HG03565 (cell line): Measurements from ENCODE around the gene MAPK7.
"Not testable (repeated sequence)": the region's sequence is repeated elsewhere in the genome, so short reads cannot be mapped to it uniquely, and the experiment has no call there.

ENCODE experiments used
- ATAC-seq: cut with Tn5 transposase; IDR thresholded peaks from one replicate; pipeline ENCODE4 v1.9.1; 2021; ENCODE audit warnings: mild to moderate bottlenecking, moderate library complexity; ENCODE audit not compliant: unreplicated experiment

The MAPK7 gene

DNA sequence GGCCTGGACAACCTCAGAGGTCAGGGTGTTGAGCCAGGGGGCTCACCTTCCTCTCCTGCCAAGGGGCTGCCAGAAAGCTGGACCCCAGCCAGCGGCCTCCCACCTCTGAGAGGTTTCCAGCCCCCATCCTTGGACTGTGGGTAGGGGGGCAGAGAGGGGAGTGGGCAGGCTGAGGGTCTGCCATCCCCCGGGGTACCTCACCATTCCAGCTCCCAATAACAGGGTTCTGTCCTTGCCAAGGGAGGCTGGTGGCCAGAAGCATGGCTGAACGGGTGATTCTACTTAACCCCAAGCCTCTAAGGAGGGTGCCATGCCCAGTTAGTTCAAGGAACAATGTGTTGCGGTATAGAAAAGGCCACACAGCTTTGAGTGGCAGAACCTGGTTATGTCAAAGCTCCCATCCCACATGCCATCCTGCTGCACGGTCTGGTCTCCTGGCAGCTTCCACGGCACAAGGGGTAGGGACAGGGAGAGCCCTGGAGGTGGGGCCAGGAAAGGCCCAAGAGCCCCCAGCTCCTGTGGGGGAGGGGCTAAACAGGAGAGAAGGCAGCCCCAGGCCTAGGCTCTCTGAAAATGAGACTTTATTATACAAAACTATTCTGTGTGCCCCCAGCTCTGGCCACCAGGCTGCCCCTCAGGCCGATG is 35.6 kb upstream of the MAPK7 start:
- ATAC-seq = no peak

DNA sequence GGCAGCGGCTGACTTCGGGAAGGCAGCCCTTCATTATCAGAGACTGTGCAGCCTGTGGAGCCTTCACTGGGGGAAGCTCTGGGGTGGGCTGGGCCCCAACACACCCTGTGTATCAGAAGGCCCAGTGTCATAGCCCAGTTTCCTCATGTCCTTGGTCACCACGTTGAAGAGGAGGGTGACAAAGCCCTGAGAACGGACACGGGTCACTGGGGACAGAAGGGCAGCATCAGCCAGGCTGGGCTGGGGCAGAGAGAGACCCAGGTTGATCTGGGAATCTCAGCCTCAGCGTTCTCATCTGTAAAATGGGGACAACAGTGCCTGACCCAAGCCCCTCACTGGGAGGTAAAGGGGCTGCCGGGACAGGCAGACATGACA is 35.1 kb upstream of the MAPK7 start:
- no peak for ATAC-seq

DNA sequence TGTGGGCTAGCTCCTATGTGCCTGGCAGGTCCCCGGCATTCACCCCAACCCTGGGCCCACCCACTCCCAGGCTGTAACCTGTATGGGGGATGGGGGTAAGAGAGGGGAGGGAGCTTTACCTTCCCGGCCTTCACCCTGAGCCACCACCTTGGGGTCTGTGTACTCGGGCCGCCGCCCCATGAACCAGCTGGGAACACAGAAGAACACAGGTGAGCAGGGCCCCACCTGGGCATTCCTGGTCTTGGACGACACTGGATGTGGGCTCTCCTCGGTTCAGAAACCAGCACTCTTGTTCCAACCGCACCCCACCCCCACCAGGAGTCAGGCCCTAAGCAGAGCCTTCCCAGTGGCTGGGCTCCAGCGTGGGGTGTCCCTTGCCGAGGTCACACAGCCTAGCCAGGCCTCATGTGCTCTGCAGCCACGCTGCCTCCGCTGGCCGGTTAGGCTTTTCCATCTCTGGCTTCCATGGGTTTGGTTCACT is 34.6 kb upstream of the MAPK7 start:
- no peak for ATAC-seq

DNA sequence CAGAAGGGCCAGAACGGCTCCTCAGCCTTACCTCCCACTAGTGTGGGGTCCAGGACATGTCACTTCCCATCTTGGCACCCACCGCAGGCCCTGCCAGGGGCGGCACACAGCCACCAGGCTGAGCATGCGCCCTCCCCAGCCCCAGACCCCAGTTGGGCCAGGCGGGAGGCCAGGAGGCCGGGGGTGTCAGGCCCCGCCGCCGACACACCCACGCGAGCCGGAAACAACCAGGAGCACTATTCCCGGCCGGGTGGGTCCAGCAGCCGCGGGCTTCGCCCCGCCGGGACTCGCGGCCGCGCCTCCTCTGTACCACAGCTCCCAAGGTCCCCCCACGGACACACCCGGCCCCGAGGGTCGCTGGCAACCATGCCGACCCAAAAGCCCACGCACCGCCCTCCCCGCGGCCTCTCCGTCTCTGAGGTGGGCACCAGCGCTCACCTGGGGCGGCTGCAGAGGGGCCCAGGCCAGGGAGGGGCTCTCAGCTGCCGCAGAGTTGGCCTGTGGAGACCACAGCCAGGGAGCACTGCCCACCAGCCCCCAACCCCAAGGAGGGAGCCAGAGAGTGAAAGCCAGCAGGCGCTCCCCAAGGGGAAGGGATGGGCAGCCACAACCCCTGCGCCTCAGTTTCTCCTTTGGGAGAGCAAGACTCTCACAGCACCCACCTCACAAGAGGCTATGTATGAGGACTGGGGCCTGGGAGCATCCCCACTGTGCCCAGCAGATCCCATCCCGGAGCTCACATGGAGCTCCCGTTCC is 33.8 kb upstream of the MAPK7 start:
- no peak for ATAC-seq

DNA sequence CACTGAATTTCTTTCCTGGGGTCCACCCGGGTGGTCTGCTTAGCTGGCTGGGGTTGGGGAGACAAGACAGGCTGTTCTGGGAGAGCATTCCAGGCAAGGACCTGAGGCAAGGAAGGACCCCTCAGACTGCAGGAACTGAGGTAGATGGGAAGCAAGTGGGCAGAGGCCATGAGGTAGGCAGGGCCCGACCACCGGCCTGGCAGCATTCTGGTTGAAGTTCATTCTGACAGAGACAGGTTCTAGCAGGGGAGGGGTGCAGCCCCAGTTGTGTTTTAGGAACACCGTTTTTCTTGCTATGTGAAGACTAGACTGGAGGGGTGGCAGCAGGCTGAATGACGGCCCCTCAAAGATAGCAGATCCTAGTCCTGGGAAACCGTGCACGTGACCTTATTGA is 33.2 kb upstream of the MAPK7 start:
- no peak for ATAC-seq

DNA sequence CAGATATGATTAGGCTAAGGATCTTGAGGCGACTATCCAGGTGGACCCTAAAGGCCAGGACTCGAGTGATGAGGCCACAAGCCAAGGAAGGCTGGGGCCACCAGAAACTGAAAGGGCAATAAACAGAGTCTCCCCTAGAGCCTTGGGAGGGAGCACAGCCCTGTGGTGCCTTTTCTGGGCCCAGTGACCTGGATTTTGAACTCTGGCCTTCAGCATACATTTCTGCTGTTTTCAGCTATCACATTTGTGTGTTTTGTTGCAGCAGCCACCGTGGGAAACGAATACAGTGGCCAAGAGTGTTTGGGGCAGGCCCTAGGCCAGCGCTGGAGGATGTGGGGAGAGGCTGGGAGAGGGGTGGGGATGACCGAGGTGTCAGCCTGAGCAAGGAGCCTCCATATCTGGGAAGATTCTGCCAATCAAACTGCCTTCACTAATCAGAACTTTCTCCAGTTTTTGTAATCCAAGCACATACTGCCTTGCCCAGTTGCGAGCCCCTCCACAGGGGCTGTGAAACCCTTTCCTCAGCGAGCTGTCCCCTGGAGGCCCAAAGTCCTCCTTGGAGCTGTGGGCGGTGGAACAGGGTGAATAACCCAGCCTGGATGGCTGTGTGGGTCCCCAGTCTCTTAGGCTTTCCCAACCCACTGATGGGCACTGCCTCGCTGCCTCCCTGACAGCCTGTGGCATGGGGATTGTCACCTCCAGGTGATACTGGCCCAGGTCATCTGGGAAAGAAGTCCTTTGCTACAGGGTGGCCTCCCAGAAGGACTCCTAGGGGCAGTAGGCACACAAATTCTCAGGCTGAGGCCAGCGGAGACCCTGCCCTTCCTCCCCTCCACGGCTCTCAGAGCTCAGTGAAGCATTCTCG is 32.6 kb upstream of the MAPK7 start:
- ATAC-seq = no peak

DNA sequence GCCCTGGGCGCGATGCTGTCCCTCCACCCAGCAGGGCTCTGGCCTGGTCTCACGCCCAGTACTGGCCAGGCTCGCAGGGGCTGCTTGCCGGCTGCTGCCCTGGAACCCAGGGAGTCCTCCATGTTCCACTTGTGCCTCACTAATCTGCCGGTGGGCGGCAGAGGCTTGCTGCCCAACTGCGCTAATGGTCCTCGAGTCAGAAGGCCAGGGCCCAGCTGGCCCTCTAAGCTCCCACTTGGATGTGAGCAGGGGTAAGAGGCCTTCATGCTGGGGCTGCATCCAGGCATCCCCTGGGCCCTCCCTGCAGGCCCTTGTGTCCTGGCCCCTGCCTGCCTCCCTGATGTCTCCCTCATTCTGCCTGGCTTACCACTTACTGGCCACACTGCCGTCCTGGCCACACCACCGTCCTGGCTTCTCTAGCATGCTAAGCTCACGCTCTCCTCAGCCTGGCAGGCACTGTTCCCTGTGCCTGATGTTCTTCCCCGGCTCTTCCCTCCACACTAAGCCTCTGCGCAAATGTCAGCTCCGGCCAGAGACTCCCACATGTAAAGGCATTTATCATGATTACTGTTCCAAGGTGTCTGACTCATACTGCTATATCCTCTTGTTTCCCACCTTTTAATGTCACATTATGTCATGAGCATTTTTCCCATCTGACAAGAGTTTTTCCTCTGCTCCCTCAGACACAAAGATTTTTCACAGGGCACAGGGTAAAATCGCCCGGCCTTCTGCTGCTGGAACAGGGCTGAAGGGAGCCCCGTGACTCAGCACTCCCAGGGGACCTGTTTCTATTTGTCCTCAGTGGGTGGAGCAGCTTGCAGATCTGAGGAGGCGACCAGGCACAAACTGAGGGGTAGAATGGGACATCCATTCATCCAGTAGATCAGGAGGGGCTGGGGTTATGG is 31.7 kb upstream of the MAPK7 start:
- no peak for ATAC-seq

DNA sequence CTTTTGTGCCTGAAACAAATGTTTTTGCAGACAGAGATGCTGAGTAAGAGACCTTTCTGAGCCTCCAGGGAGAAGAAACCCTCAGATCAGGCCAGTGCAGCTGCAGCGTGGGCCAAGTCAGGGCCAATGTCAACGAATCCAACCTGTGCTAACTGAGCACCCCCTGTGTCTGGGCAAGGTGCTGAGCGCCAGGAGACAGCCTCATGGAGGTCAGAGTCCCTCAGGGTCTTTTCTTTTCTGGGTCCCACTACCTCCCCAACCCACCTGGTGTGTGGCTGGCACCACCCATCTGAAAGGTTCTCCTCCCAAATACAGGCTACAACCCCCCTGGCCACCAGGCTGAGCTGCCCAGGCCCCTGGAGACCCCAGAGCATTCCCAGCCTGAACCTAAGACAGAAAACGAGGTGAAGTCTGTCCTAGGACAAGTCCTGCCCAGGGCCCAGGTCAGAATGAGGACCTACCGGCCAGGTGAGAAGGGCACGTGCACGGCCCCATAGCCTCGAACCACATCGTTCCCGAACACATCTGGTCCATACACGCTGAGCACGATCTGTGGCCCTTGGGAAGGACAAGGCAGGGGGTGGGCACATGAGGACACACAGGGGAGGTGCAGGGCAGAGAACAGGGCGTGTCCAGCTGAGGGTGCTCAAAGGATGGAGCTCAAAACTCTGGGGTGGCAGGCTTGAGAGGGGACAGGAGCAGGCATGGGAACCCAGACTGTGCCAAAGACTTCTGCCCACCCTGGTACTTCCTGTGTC is 30.8 kb upstream of the MAPK7 start:
- no peak for ATAC-seq

DNA sequence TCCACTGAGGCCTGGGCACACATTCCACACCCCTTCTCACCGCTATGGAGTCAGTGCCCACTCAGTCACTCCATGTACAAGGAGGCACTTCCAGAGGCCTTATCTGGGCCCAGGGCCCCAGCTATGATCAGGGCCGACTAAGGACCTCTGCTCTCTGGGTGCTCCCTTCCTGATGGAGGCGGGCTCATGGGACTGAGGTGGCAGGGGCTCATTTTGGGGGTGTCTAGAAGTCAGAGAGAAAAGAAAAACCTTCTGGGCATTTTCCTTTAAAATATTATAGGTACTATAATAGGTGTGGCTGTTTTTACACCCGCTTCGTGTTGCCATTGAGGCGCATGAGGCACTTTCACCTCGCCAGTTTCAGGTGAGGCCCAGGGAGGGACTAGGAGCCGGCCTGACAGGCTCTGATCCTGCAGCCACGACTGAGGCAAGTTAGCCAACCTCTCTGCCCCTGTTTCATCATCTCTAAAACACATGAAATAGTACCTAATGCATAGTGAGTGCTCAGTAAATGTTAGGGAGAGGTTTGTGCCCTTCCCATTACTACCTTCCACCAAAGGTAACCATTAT is 30.1 kb upstream of the MAPK7 start:
- ATAC-seq = no peak

DNA sequence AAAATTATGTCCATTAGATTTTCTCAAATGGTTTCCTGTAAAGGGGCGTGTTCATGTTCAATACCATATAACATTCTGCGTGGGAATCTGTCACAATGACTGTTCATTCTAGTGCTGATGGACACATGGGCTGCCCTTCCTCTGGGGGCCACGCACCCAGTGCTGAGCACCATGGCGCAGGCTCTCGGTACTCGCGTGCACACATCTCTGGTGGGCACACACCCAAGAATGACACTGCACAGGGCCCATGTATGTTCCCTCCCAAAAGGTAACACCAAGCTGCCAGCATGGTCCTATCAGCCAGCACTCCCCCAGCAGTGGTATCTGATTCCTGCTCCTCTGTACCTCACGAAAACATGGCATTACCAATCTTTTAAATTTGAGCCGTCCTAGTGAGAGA is 29.5 kb upstream of the MAPK7 start:
- ATAC-seq = no peak

DNA sequence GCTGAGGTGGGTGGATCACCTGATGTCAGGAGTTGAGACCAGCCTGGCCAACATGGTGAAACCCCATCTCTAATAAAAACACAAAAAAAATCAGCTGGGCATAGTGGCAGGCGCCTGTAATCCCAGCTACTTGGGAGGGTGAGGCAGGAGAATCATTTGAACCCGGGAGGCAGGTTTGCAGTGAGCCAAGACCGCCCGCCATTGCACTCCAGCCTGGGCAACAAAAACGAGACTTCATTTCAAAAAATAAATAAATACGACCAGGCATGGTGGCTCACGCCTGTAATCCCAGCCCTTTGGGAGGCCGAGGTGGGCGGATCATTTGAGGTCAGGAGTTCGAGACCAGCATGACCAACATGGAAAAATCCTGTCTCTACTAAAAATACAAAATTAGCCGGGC is 24.9 kb upstream of the MAPK7 start:
- ATAC-seq = not testable (repeated sequence)

DNA sequence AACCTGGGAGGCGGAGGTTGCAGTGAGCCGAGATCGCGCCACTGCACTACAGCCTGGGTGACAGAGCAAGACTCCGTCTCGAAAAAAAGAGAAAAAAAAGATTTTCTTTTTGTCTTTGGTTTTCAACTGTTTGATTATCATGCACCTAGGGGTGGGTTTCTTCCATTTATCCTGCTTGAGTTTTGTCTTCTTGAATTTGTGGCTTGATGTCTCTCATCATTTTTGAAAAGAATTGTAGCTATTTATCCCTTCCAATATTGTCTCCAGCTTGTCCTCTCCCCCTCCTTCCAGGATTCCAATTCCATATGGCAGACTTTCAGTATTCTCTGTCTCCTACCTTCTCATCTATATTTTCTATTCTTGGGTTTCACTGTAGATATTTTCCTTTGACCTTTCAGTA is 23.6 kb upstream of the MAPK7 start:
- no peak for ATAC-seq

DNA sequence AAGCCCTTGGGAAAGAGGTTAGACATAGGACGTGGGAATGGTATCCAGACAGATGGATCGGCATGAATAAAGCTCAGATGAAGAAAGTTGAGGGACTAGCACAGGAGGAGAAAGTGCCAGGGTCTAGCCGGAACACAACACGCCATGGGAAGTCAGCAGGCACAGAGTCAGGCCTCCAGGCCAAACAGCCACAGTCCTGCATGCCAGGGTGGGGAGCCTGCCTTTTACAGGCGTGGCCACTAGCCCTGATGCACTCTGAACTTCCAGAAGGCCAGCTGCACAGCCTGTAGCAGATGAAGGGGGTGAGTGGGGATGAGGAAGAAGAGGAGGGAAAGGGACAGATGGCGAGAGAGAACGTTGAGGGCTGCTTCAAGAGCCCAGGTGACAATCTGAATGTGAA is 20.9 kb upstream of the MAPK7 start:
- ATAC-seq = no peak

DNA sequence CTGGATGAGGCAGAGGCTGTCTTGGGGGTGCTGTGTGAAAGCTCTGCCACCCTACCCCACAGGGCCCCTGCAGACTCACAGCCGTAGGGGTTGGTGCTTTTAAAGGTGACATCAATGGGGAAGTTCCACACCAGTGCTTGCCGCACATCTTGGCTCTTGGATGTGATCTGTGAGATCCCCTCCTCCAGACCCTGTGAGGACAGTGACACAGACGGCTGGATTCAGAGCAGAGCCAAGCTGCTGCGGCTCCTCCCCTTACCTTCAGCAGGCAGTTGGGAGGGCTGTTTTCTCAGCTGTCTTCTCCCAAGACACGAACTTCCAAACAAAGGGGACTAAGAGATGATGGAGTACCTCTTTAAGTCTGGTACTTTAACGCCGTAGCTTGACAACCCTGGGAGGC is 20.5 kb upstream of the MAPK7 start:
- ATAC-seq = no peak

DNA sequence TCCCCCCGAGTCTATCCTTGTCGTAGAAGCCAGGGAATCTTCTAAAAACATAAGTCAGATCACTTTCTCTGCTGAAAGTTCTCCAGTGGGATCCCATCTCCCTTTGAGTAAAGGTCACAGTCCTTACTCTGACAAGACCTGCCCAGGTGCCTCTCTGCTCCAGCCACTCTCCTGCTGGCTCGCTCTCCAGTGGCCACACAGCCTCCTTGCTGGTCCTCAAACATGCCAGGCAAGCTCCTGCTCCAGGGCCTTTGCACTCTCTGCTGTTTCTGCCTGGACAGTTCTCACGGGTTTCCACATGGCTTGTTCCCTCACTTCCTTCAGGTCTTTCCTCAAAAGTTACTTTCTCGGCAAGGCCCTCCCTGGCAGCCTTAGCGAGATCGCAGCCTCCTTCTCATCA is 19.1 kb upstream of the MAPK7 start:
- no peak for ATAC-seq

DNA sequence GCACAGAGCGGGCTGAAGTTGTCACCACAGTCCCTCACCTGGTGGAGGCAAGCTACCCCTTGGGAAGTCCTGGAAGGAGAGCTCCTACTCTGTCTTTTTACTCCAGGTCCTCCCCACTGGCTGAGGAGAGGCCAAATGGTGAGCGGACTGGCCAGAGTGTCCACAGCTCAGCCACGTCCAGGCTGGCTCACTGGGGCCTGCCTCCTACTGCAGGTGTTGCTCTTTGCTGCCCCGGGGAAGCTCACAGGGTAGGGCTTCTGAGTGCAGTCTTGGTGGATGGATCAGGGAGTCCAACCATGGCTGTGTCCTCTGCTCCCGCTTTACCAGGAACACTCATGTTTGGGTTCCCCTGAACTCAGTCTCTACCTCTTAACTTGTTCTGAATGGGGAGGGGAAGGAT is 18.4 kb upstream of the MAPK7 start:
- ATAC-seq = no peak

DNA sequence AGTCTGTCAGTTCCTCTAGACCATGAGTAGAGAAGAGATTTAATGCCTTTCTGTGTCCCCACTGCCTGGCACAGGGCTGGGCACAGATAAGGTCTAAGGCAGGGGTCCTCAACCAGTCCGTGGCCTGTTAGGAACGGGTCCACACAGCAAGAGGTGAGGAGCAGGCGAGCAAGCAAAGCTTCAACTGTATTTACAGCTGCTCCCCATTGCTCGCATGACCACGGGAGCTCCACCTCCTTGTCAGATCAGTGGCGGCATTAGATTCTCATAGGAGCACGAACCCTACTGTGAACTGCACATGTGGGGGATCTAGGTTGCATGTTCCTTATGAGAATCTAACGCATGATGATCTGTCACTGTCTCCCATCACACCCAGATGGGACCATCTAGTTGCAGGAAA is 17.5 kb upstream of the MAPK7 start:
- no peak for ATAC-seq

DNA sequence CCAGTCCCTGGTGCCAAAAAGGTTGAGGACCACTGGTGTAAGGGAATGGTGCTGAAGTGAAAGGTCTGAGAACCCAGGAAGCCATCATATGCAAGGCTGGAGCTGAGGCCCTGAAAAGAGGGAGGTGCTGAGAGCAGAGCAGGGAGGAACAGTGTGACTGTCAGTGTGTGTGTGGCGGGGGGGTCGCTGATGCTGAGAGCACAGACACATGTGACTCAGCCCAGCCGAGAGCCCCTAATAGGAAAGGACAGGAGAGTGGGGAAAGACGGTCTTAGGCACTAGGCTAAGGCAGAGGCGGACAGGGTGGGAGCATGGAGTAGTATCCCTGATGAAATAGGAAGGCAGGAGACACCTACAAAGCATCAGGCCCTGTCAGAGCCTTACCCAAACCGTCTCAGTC is 17.0 kb upstream of the MAPK7 start:
- ATAC-seq = no peak

DNA sequence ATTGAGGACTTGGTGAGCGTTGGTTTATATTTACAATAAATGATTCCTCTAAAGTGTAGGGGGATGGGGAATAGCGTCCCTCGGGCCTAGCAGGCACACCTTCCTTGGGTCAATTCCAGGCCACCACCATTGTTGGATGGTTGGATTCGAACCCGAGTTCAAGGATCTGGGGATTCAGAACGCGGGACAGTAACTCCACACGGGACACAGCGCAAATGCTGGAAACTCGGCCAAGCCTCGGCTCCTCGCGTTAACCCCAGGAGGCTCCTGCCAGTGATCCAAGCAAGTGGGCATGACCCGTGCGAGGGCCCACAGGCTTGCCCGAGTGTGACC is 16.4 kb upstream of the MAPK7 start:
- ATAC-seq = no peak
